Activated CD8-positive, alpha-beta memory T cell treated with anti-CD3 and anti-CD28 coated beads for 48 hours (primary cell): ENCODE measurements around the gene LIN9.
"Not testable (repeated sequence)": the region's sequence is repeated elsewhere in the genome, so short reads cannot be mapped to it uniquely, and the experiment has no call there.

ENCODE experiments used
- DNase-seq, 3 experiments: peaks; one replicate each; pipeline ENCODE4 v3.0.0-alpha.2; 2020; ENCODE audit warnings: low read depth in 2 of 3, low spot score in 2 of 3

Gene LIN9

DNA sequence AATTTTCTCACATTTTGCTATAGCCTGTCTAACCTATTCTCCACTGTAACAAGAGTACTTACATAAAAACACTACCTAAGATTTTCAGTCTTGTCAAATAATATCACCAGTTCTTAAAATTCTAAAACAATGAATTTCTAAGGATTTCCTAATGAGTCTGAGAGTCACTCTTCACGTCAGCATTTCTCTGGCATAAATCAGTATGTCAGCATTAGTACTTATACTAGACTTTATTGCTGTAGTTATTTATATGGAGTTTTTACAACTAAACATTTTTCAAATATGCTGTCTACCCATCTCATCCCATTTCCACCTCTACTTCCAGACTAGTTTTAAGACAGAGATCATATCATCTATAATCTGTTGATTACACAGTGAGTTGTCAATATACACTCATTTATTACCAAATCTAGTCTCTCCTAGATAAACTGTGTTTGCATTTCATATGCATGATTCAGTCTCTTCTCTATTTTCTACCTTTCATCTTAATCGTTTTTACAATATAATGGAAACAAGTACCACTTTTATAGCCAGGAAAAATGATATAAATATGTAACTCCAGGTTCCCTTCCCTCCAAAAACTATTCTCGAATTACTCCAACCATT lies 32.8 kb downstream of the LIN9 start:
- DNase-seq, result no peak

GRCh38 chr1:226274138-226274537 lies 34.8 kb downstream of the LIN9 start:
- DNase-seq, result no peak

- not testable (repeated sequence) for DNase-seq
Measured at GRCh38 chr1:226272233-226272902, 36.6 kb downstream of the LIN9 start.

- no peak for DNase-seq
Measured at GRCh38 chr1:226268421-226269124, 40.4 kb downstream of the LIN9 start.

- DNase-seq, result no peak
Measured at GRCh38 chr1:226261818-226262217, 47.1 kb downstream of the LIN9 start.

DNA sequence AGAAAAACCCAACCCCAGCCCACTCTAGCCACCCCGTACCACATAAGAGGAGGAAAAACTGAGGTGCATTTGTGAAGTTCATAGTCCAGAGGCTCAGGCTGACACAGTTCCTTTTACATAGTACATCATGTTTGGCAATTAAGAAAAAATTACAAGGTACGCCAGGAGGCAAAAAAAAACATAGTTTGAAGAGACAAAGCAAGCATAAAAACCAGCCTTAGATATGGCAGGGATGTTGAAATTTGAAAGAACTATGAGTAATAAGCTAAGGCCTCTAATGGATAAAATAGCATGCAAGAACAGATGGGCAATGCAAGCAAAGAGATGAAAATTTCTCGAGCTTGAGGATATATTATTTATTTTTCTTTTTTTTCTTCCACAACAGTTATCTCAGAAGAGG lies 53.6 kb downstream of the LIN9 start:
- DNase-seq, result no peak

DNA sequence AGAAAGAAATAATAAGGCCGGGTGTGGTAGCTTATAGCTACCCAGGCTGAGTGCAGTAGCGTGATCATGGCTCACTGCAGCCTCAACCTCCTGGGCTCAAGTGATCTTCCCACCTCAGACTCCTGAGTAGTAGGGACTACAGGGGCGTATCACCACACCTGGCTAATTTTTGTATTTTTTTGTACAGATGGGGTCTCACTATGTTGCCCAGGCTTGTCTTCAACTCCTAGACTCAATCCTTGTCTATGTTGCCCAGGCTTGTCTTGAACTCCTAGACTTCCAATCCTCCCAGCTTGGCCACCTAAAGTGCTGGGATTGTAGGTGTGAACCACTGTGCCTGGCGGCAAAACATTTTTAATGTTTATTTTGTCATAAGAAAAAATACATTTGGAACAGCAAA lies 55.0 kb downstream of the LIN9 start:
- DNase-seq, result no peak

GRCh38 chr1:226252841-226253240 lies 56.1 kb downstream of the LIN9 start:
- not testable (repeated sequence) for DNase-seq

GRCh38 chr1:226250511-226250910 lies 58.5 kb downstream of the LIN9 start:
- DNase-seq, result no peak

DNA sequence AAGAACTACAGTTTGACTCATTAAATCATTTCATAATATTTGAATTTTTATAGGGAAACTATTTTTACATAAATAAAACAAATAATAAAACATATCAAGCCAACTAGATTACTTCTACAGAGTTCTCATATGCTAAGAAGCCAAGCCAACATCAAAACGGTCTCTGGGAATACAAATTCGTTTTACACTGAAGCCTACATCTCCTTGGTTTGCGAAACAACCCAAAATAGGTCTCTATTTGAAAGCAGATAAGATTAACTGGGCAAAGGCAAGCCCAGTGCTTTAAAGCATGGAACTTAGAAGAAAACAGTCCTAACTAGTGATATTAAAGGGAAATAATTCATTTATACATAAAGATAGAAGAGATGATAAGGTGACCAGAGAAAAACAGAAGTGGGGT lies 60.2 kb downstream of the LIN9 start:
- DNase-seq, result no peak

DNA sequence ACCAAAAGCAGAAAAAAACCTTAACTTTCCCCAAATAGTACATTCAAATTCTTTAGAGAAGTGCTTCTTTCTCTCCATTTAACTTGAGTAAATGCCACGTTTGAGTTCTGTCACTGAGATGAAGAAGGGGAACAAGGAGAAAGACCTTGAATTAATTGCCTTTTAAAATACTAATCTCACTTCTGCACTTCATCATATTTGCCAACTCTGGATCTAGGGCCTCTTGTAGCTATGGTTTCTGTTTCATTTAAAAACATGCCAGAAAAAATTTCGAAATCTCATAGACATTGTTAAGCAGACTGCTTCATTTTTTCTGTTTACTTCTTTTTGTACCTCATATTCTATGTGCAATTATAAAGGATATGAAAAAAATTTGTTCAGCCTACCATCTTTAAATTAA lies 60.9 kb downstream of the LIN9 start:
- no peak for DNase-seq

GRCh38 chr1:226239421-226239820 lies 69.5 kb downstream of the LIN9 start:
- no peak for DNase-seq

DNA sequence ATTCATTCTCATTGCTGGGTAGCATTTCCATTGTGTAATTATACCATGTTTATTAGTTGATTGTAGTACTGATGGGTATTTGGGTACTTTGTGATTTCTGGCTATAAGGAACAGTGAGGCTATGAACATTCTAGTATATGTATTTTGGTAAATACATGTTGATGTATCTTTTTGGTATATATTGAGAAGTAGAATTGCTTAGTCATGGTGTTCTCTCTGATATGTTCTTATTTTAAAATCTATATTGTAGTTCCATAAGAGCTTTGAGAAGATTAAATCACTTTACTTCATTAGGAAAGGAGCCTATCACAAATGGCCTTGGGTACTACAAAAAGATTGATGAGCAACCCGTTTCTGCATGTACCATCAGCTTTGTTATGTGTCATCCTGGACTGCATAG lies 72.1 kb downstream of the LIN9 start:
- no peak for DNase-seq

- no peak for DNase-seq
Measured at GRCh38 chr1:226233806-226234205, 75.2 kb downstream of the LIN9 start.

DNA sequence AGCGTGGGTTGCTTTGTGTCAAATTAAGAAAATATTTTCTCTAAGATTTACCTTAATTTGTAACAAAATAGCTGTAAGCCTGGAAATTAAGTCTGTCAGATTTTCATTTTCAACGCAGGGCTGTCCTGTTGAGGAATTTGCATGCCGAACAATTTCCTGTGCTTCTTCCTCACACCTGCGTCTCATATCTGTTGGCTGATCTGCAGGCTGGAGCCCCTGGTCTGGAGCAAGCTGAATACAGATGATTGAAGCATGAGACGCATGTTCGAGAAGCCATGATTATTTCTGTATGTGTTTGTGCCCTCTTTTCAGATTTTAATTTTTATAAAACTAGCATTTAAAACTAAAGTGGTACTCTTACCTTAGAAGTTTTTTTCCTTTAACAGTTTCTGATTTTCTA lies 75.7 kb downstream of the LIN9 start:
- no peak for DNase-seq

DNA sequence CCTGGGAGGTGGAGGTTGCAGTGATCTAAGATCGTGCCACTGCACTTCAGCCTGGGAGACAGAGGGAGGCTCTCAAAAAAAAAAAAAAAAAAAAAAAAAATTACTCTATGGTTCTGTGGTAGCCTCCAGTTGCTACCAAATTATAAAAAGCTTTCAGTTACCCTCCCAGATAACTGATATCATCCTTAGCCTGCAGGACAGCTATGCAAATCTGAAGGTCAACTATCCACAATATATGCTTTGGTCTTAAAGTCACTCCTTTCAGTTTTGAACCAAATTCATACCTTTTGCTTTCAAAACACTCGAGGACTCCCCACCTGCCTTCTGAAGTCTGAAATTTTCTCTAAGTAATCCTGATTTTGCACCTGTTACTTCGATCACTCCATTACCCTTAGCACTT lies 82.4 kb downstream of the LIN9 start:
- no peak for DNase-seq

GRCh38 chr1:226223786-226224244 lies 85.1 kb downstream of the LIN9 start:
- DNase-seq, result no peak

DNA sequence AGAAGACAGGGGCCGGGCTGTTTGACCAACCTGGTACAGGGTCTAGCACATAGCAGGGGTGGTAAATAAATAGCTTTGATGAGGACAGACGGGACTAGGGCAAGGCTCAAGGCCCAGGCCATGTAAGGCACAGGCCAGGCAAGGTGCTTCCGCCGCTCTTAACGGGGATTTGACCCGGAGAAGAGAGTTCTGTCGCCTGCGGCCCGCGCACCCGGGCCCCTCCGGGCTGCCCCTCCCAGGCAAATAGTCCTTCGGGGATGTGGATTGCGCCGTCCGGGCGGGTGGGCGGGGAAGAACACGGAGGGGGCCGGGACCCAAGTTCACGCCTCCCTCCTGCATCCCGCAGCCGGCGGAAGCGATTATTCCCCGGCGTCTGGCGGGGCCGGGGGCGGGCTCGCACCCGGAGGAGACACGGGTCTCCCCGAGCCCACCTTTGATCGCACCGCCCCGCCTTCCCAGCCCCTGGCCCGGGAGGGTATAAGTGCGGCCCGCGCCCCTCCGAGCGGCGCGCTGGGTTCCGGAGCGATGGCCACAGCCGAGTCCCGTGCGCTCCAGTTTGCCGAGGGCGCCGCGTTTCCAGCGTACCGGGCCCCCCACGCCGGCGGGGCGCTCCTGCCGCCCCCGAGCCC lies 85.7 kb downstream of the LIN9 start, which contains the start of gene MIXL1:
TSS of gene MIXL1 (plus strand) at position 508 of the 629 bp plus-strand sequence. CDS start at position 526, 18 bp downstream.
- no peak for DNase-seq

DNA sequence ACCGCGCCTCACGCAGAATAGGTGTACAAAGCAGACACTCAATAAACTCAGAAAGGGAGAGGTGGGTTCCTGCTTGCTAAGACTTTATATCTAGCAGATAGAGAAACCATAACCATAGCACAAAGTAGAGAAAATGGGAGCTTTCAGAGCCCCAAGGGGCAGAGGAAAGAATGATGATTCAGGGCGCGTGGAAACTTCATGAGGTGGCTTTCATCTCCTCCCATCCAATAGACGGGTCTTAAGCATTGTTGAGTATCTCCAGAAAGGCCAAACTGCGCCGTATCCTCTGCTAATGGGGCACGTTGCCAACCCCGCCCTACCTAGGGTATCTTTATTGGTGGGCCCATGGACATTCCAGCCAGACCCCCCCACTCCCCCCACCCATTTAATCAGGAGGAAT lies 86.3 kb downstream of the LIN9 start:
- DNase-seq, result no peak

DNA sequence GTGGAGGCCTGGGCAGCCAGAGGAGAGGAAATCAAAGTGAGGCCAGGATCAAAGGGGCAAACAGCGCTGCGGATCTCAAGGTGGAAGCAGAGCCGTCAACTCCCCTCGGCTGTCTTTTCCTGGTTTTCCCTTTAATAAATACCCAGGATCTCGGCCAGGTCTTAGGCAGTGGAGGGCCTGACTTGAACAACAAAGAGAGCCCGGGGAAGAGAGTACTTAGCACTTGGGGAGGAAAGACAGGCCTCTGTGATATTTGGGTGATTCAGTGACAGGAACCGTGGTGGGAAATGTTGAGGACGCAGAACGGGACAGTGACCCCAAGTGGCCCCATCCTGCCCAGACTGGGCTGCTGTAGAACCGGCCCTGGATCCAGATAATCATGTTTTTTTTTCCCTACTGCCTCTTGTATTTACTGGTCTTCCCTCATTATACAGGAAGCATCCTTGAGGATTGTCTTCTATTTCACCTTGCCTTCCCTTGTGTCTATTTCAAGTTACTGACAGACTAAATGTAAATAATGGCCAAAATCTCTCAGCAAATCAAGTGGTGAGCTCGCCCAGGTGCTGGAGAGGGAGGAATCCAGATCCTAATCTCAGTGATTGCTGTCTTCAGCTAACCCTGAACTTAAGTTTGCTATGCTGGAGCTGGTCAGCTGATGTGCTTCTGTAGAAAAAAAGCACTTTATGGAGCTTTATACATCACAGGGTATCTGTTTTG lies 88.3 kb downstream of the LIN9 start:
- no peak for DNase-seq

GRCh38 chr1:226217273-226217672 lies 91.7 kb downstream of the LIN9 start:
- DNase-seq, result no peak
